Astrocyte (in vitro differentiated cells and primary cell): ENCODE measurements around the gene MATN1.

Experiments
- CTCF ChIP-seq: IDR thresholded peaks from 2 replicates; pipeline ENCODE4 v1.5.1; 2011; ENCODE audit warnings: low read depth, mild to moderate bottlenecking, inconsistent platforms, low read length, moderate library complexity; ENCODE audit not compliant: insufficient read depth
- EZH2 ChIP-seq: IDR thresholded peaks from 2 replicates; pipeline ENCODE4 v1.6.1; 2012; ENCODE audit warnings: mild to moderate bottlenecking, low read length, inconsistent platforms; ENCODE audit not compliant: insufficient read depth

GRCh38 chr1:30760596-30761324 lies 37.4 kb upstream of the MATN1 start:
- no peak for TF ChIP-seq CTCF
- no peak for TF ChIP-seq EZH2
